ENCODE results near the gene NEURL3.

Gene NEURL3

GRCh38 chr2:96539215-96539920, 34.2 kb upstream of the NEURL3 start:
- H3K36me3 ChIP-seq (ENCODE audit: control insufficient read depth in 1 of 2, insufficient read depth in 2 of 2, low read length in 2 of 2), result no peaks in the 10 kb centered on the region
- H3K27me3 ChIP-seq (ENCODE audit: control insufficient read depth in 1 of 2, insufficient read depth in 2 of 2, low read length in 2 of 2), result peaks cover 3 to 5% of the 10 kb centered on the region in 2 donors
- peak overlapping the region; percentile 69 to 85 for H3K4me3 ChIP-seq (ENCODE audit: low read depth in 1 of 2, low read length in 2 of 2)
- no peak overlapping the region for H3K27ac ChIP-seq (ENCODE audit: low read depth, low read length)
- H3K9me3 ChIP-seq (ENCODE audit: control insufficient read depth in 1 of 2, low read length in 2 of 2), result no peaks in the 10 kb centered on the region
- peaks cover 28 to 30% of the 10 kb centered on the region in 2 donors for H3K4me1 ChIP-seq (ENCODE audit: control insufficient read depth in 1 of 2, insufficient read depth in 2 of 2, low read length in 2 of 2)
- H3K9ac ChIP-seq (ENCODE audit: low read depth in 1 of 2, low read length in 2 of 2), result peak overlapping the region; percentile 27 to 48

- H3K9ac ChIP-seq (ENCODE audit: low read depth in 1 of 2, low read length in 2 of 2), result peak overlapping the region; percentile 73 to 76
- H3K27me3 ChIP-seq (ENCODE audit: control insufficient read depth in 1 of 2, insufficient read depth in 2 of 2, low read length in 2 of 2), result peaks cover 3 to 5% of the 10 kb centered on the region in 2 donors
- H3K36me3 ChIP-seq (ENCODE audit: control insufficient read depth in 1 of 2, insufficient read depth in 2 of 2, low read length in 2 of 2), result no peaks in the 10 kb centered on the region
- H3K4me1 ChIP-seq (ENCODE audit: control insufficient read depth in 1 of 2, insufficient read depth in 2 of 2, low read length in 2 of 2), result peaks cover 34 to 35% of the 10 kb centered on the region in 2 donors
- peak overlapping the region; percentile 57 for H3K27ac ChIP-seq (ENCODE audit: low read depth, low read length)
- H3K4me3 ChIP-seq (ENCODE audit: low read depth in 1 of 2, low read length in 2 of 2), result peak overlapping the region; percentile 69 to 85
- no peaks in the 10 kb centered on the region for H3K9me3 ChIP-seq (ENCODE audit: control insufficient read depth in 1 of 2, low read length in 2 of 2)
Observed at GRCh38 chr2:96538487-96539214, 33.5 kb upstream of the NEURL3 start.

- peak overlapping the region; percentile 78 for H3K27ac ChIP-seq (ENCODE audit: low read depth, low read length)
- H3K4me1 ChIP-seq (ENCODE audit: control insufficient read depth in 1 of 2, insufficient read depth in 2 of 2, low read length in 2 of 2), result peaks cover 41 to 42% of the 10 kb centered on the region in 2 donors
- no peaks in the 10 kb centered on the region for H3K36me3 ChIP-seq (ENCODE audit: control insufficient read depth in 1 of 2, insufficient read depth in 2 of 2, low read length in 2 of 2)
- H3K9ac ChIP-seq (ENCODE audit: low read depth in 1 of 2, low read length in 2 of 2), result peak overlapping the region; percentile 73 to 76
- peaks cover 3 to 5% of the 10 kb centered on the region in 2 donors for H3K27me3 ChIP-seq (ENCODE audit: control insufficient read depth in 1 of 2, insufficient read depth in 2 of 2, low read length in 2 of 2)
- no peaks in the 10 kb centered on the region for H3K9me3 ChIP-seq (ENCODE audit: control insufficient read depth in 1 of 2, low read length in 2 of 2)
- H3K4me3 ChIP-seq (ENCODE audit: low read depth in 1 of 2, low read length in 2 of 2), result peak overlapping the region; percentile 69 to 85
Observed at GRCh38 chr2:96537734-96538486, 32.8 kb upstream of the NEURL3 start.

GRCh38 chr2:96537066-96537733, 32.0 kb upstream of the NEURL3 start:
- Histone ChIP-seq H3K27ac (ENCODE audit: low read depth, low read length) (peak overlapping the region; percentile 78), H3K9me3 (ENCODE audit: control insufficient read depth in 1 of 2, low read length in 2 of 2) (no peaks in the 10 kb centered on the region), H3K27me3 (ENCODE audit: control insufficient read depth in 1 of 2, insufficient read depth in 2 of 2, low read length in 2 of 2) (peaks cover 3 to 5% of the 10 kb centered on the region in 2 donors), H3K4me3 (ENCODE audit: low read depth in 1 of 2, low read length in 2 of 2) (peak overlapping the region; percentile 69 to 85), H3K9ac (ENCODE audit: low read depth in 1 of 2, low read length in 2 of 2) (peak overlapping the region; percentile 73 to 76), H3K4me1 (ENCODE audit: control insufficient read depth in 1 of 2, insufficient read depth in 2 of 2, low read length in 2 of 2) (peaks cover 48 to 49% of the 10 kb centered on the region in 2 donors), H3K36me3 (ENCODE audit: control insufficient read depth in 1 of 2, insufficient read depth in 2 of 2, low read length in 2 of 2) (no peaks in the 10 kb centered on the region)

- Histone ChIP-seq H3K9me3 (ENCODE audit: control insufficient read depth in 1 of 2, low read length in 2 of 2) (no peaks in the 10 kb centered on the region), H3K9ac (ENCODE audit: low read depth in 1 of 2, low read length in 2 of 2) (peak within 1 kb of the TSS; percentile 73 to 76), H3K4me1 (ENCODE audit: control insufficient read depth in 1 of 2, insufficient read depth in 2 of 2, low read length in 2 of 2) (peaks cover 52 to 53% of the 10 kb centered on the region in 2 donors), H3K36me3 (ENCODE audit: control insufficient read depth in 1 of 2, insufficient read depth in 2 of 2, low read length in 2 of 2) (no peaks in the 10 kb centered on the region), H3K27ac (ENCODE audit: low read depth, low read length) (peak within 1 kb of the TSS; percentile 78), H3K27me3 (ENCODE audit: control insufficient read depth in 1 of 2, insufficient read depth in 2 of 2, low read length in 2 of 2) (peaks cover 3 to 5% of the 10 kb centered on the region in 2 donors), H3K4me3 (ENCODE audit: low read depth in 1 of 2, low read length in 2 of 2) (peak within 1 kb of the TSS; percentile 69 to 85)
Observed at GRCh38 chr2:96536445-96537065, 31.4 kb upstream of the NEURL3 start, which contains the start of gene ARID5A. Gene ARID5A, plus strand, starts transcription at chr2:96536752. Its CDS starts 75 bp downstream, at chr2:96536827.

GRCh38 chr2:96535331-96535730, 30.2 kb upstream of the NEURL3 start:
- Histone ChIP-seq H3K9ac (ENCODE audit: low read depth in 1 of 2, low read length in 2 of 2) (no peak overlapping the region), H3K9me3 (ENCODE audit: control insufficient read depth in 1 of 2, low read length in 2 of 2) (no peaks in the 10 kb centered on the region), H3K4me3 (ENCODE audit: low read depth in 1 of 2, low read length in 2 of 2) (no peak overlapping the region), H3K27me3 (ENCODE audit: control insufficient read depth in 1 of 2, insufficient read depth in 2 of 2, low read length in 2 of 2) (peaks cover 3 to 5% of the 10 kb centered on the region in 2 donors), H3K4me1 (ENCODE audit: control insufficient read depth in 1 of 2, insufficient read depth in 2 of 2, low read length in 2 of 2) (peaks cover 56 to 58% of the 10 kb centered on the region in 2 donors), H3K36me3 (ENCODE audit: control insufficient read depth in 1 of 2, insufficient read depth in 2 of 2, low read length in 2 of 2) (no peaks in the 10 kb centered on the region), H3K27ac (ENCODE audit: low read depth, low read length) (no peak overlapping the region)

- Histone ChIP-seq H3K27ac (ENCODE audit: low read depth, low read length) (no peak overlapping the region), H3K9me3 (ENCODE audit: control insufficient read depth in 1 of 2, low read length in 2 of 2) (no peaks in the 10 kb centered on the region), H3K36me3 (ENCODE audit: control insufficient read depth in 1 of 2, insufficient read depth in 2 of 2, low read length in 2 of 2) (no peaks in the 10 kb centered on the region), H3K27me3 (ENCODE audit: control insufficient read depth in 1 of 2, insufficient read depth in 2 of 2, low read length in 2 of 2) (peaks cover 3 to 5% of the 10 kb centered on the region in 2 donors), H3K4me1 (ENCODE audit: control insufficient read depth in 1 of 2, insufficient read depth in 2 of 2, low read length in 2 of 2) (peaks cover 51 to 52% of the 10 kb centered on the region in 2 donors), H3K4me3 (ENCODE audit: low read depth in 1 of 2, low read length in 2 of 2) (no peak overlapping the region), H3K9ac (ENCODE audit: low read depth in 1 of 2, low read length in 2 of 2) (peak overlapping the region in 1 of 2 donors; percentile 32)
Observed at GRCh38 chr2:96534701-96535181, 29.6 kb upstream of the NEURL3 start.

- no peaks in the 10 kb centered on the region for H3K36me3 ChIP-seq (ENCODE audit: control insufficient read depth in 1 of 2, insufficient read depth in 2 of 2, low read length in 2 of 2)
- H3K9ac ChIP-seq (ENCODE audit: low read depth in 1 of 2, low read length in 2 of 2), result no peak overlapping the region
- H3K4me3 ChIP-seq (ENCODE audit: low read depth in 1 of 2, low read length in 2 of 2), result no peak overlapping the region
- peaks cover 3 to 5% of the 10 kb centered on the region in 2 donors for H3K27me3 ChIP-seq (ENCODE audit: control insufficient read depth in 1 of 2, insufficient read depth in 2 of 2, low read length in 2 of 2)
- H3K9me3 ChIP-seq (ENCODE audit: control insufficient read depth in 1 of 2, low read length in 2 of 2), result no peaks in the 10 kb centered on the region
- H3K27ac ChIP-seq (ENCODE audit: low read depth, low read length), result peak overlapping the region; percentile 39
- H3K4me1 ChIP-seq (ENCODE audit: control insufficient read depth in 1 of 2, insufficient read depth in 2 of 2, low read length in 2 of 2), result peaks cover 49 to 51% of the 10 kb centered on the region in 2 donors
Observed at GRCh38 chr2:96534141-96534540, 29.0 kb upstream of the NEURL3 start.

All from duodenal mucosa (tissue), 2 donors.